SK-N-SH (cell line): ENCODE results near the gene COBL. TPM values are rescaled to one million over a fixed set of nuclear protein-coding genes. Genes with fewer than 3 reads are reported as not detected.

Experiments used
- CTCF ChIA-PET: fragments of 300-600, 350-600 bp; formaldehyde crosslinking; extraction: SDS; loops from one replicate; lab custom pipeline; 2021; lab: Yijun Ruan, JAX
- POLR2A ChIA-PET: fragments of 350-600 bp; sonication (Branson Sonifier 250); formaldehyde crosslinking; extraction: SDS; loops from one replicate; lab custom pipeline; 2020; ENCODE audit warnings: antibody characterized with exemption, inconsistent platforms; lab: Yijun Ruan, JAX
- DNase-seq: peaks from one replicate; pipeline ENCODE4 v3.0.0; 2012
- H2AFZ ChIP-seq: fragments of 200-600 bp; sonication (generic); 2 replicates; pipeline ENCODE4 v1.8.1; 2016; ENCODE audit warnings: antibody characterized with exemption, mild to moderate bottlenecking, low read depth
- H3F3A ChIP-seq: fragments of 200-600 bp; sonication (generic); replicated peaks from 2 replicates; pipeline ENCODE3; 2016; ENCODE audit warnings: antibody characterized with exemption, mild to moderate bottlenecking; ENCODE audit not compliant: insufficient read depth
- H3K27ac ChIP-seq, 2 experiments: fragments of 200-500 bp in 1 of 2; fragments of 200-600 bp in 1 of 2; sonication (Bioruptor generic) in 1 of 2; sonication (generic), shearing (Covaris generic) in 1 of 2; 2 replicates each; pipeline versions ENCODE4 v1.5.1 to v1.6.1; 2014 to 2016; ENCODE audit warnings: low read depth in 2 of 2, inconsistent platforms in 1 of 2, low read length in 1 of 2, mild to moderate bottlenecking in 1 of 2, mixed read lengths in 1 of 2
- H3K27me3 ChIP-seq: fragments of 200-600 bp; sonication (generic), shearing (Covaris generic); 2 replicates; pipeline ENCODE4 v1.6.1; 2016; ENCODE audit warnings: mixed run types; ENCODE audit not compliant: insufficient read depth
- H3K36me3 ChIP-seq, 2 experiments: fragments of 200-500 bp in 1 of 2; fragments of 200-600 bp in 1 of 2; sonication (Bioruptor generic) in 1 of 2; sonication (generic) in 1 of 2; replicated peaks in 1 of 2; 2 replicates each; pipeline versions ENCODE3 to v1.5.1; 2014 to 2016; ENCODE audit warnings: low read length in 1 of 2, mild to moderate bottlenecking in 1 of 2; ENCODE audit not compliant: insufficient read depth in 2 of 2, control insufficient read depth in 1 of 2
- H3K4me1 ChIP-seq, 2 experiments: fragments of 200-500 bp in 1 of 2; fragments of 200-600 bp in 1 of 2; sonication (Bioruptor generic) in 1 of 2; sonication (generic), shearing (Covaris generic) in 1 of 2; 2 replicates each; pipeline versions ENCODE4 v1.5.1 to v1.6.1; 2014 to 2016; ENCODE audit warnings: low read depth in 1 of 2, low read length in 1 of 2, mixed run types in 1 of 2; ENCODE audit not compliant: insufficient read depth in 2 of 2, control insufficient read depth in 1 of 2
- H3K4me2 ChIP-seq: fragments of 200-600 bp; sonication (generic), shearing (Covaris generic); 2 replicates; pipeline ENCODE4 v1.6.1; 2017; ENCODE audit warnings: mixed run types
- H3K4me3 ChIP-seq, 2 experiments: fragments of 200-500 bp in 1 of 2; fragments of 200-600 bp in 1 of 2; sonication (Bioruptor generic) in 1 of 2; sonication (generic), shearing (Covaris generic) in 1 of 2; 2 replicates each; pipeline versions ENCODE4 v1.5.1 to v1.8.1; 2014 to 2016; ENCODE audit warnings: low read depth in 2 of 2, inconsistent platforms in 1 of 2, low read length in 1 of 2, mild to moderate bottlenecking in 1 of 2, mixed read lengths in 1 of 2, moderate library complexity in 1 of 2
- H3K79me2 ChIP-seq: fragments of 200-600 bp; sonication (generic); 2 replicates; pipeline ENCODE4 v1.8.1; 2017; ENCODE audit warnings: mild to moderate bottlenecking; ENCODE audit not compliant: insufficient read depth
- H3K9ac ChIP-seq: fragments of 200-600 bp; sonication (generic); 2 replicates; pipeline ENCODE4 v1.6.1; 2017; ENCODE audit warnings: mixed run types
- H3K9me2 ChIP-seq: fragments of 200-600 bp; sonication (generic); 2 replicates; pipeline ENCODE4 v1.6.1; 2017; ENCODE audit warnings: mixed run types
- H3K9me3 ChIP-seq: fragments of 200-600 bp; sonication (generic); 2 replicates; pipeline ENCODE4 v1.6.1; 2017; ENCODE audit warnings: mixed run types, mild to moderate bottlenecking, moderate library complexity
- H4K20me1 ChIP-seq: fragments of 200-600 bp; sonication (generic); 2 replicates; pipeline ENCODE4 v1.6.1; 2017; ENCODE audit warnings: mild to moderate bottlenecking, mixed run types; ENCODE audit not compliant: insufficient read depth
- EP300 ChIP-seq, 2 experiments: IDR thresholded peaks; 2 replicates each; pipeline versions ENCODE4 v1.4.0 to v1.6.1; 2012; ENCODE audit warnings: borderline replicate concordance in 1 of 2, low read depth in 1 of 2, low read length in 1 of 2
- GABPA ChIP-seq: IDR thresholded peaks from 2 replicates; pipeline ENCODE4 v1.4.0; 2012; ENCODE audit warnings: low read depth, mild to moderate bottlenecking
- MXI1 ChIP-seq: IDR thresholded peaks from 2 replicates; pipeline ENCODE4 v1.6.1; 2012; ENCODE audit warnings: mild to moderate bottlenecking, low read depth, low read length, improper control_type of control experiment
- NFIC ChIP-seq: IDR thresholded peaks from 2 replicates; pipeline ENCODE4 v1.4.0; 2012; ENCODE audit warnings: borderline replicate concordance
- NRF1 ChIP-seq: IDR thresholded peaks from 2 replicates; pipeline ENCODE4 v1.6.1; 2012; ENCODE audit warnings: low read depth, mild to moderate bottlenecking, low read length
- PBX3 ChIP-seq: IDR thresholded peaks from 2 replicates; pipeline ENCODE4; 2012
- POLR2AphosphoS5 ChIP-seq: IDR thresholded peaks from 2 replicates; pipeline ENCODE4 v1.6.1; 2012; ENCODE audit warnings: low read depth, low read length
- RCOR1 ChIP-seq: fragments of 150-350 bp; IDR thresholded peaks from 2 replicates; pipeline ENCODE4 v1.6.1; 2017; ENCODE audit warnings: antibody characterized with exemption, low read length
- RFX5 ChIP-seq: IDR thresholded peaks from 2 replicates; pipeline ENCODE4 v1.6.1; 2012; ENCODE audit warnings: mild to moderate bottlenecking, improper control_type of control experiment, low read length
- RXRA ChIP-seq: IDR thresholded peaks from 2 replicates; pipeline ENCODE4 v1.4.0; 2012; ENCODE audit warnings: low read depth, mild to moderate bottlenecking, borderline replicate concordance
- SIN3A ChIP-seq: IDR thresholded peaks from 2 replicates; pipeline ENCODE4 v1.6.1; 2012; ENCODE audit warnings: low read depth, mild to moderate bottlenecking, low read length, moderate library complexity, borderline replicate concordance
- TCF12 ChIP-seq: IDR thresholded peaks from 2 replicates; pipeline ENCODE4 v1.4.0; 2012
- TEAD4 ChIP-seq: IDR thresholded peaks from 2 replicates; pipeline ENCODE4 v1.4.0; 2012; ENCODE audit warnings: mild to moderate bottlenecking, borderline replicate concordance; ENCODE audit not compliant: insufficient read depth
- USF1 ChIP-seq: IDR thresholded peaks from 2 replicates; pipeline ENCODE4 v1.4.0; 2012; ENCODE audit warnings: low read depth, borderline replicate concordance
- ZBTB33 ChIP-seq: IDR thresholded peaks from 2 replicates; pipeline ENCODE4 v1.4.0; 2012; ENCODE audit warnings: low read depth, borderline replicate concordance
- WGBS: methylation state at CpG from one replicate; pipeline ENCODE4 v1.1.6; 2017; ENCODE audit warnings: low lambda C conversion rate; 5-methylcytosine and 5-hydroxymethylcytosine counted together
- polyA plus RNA-seq, 3 experiments: library from polyadenylated mRNA; depleted of rRNA; stranded (reverse); fragments of >200 nt; gene quantifications; 2 replicates each; pipeline ENCODE4 v1.2.3, GENCODE V29; 2012
- TF ChIP-seq, protein P1 (sequence below): IDR thresholded peaks from 2 replicates; pipeline ENCODE4 v1.4.0; 2012; ENCODE audit warnings: low read depth
- TF ChIP-seq, protein P2 (sequence below): fragments of 150-350 bp; IDR thresholded peaks from 2 replicates; pipeline ENCODE4 v1.6.1; 2016; ENCODE audit warnings: mild to moderate bottlenecking, low read depth, low read length

COBL gene
- polyA plus RNA-seq, 1 of the 3 experiments (the other 2 are of a cell fraction) = under 0.01 TPM

DNA sequence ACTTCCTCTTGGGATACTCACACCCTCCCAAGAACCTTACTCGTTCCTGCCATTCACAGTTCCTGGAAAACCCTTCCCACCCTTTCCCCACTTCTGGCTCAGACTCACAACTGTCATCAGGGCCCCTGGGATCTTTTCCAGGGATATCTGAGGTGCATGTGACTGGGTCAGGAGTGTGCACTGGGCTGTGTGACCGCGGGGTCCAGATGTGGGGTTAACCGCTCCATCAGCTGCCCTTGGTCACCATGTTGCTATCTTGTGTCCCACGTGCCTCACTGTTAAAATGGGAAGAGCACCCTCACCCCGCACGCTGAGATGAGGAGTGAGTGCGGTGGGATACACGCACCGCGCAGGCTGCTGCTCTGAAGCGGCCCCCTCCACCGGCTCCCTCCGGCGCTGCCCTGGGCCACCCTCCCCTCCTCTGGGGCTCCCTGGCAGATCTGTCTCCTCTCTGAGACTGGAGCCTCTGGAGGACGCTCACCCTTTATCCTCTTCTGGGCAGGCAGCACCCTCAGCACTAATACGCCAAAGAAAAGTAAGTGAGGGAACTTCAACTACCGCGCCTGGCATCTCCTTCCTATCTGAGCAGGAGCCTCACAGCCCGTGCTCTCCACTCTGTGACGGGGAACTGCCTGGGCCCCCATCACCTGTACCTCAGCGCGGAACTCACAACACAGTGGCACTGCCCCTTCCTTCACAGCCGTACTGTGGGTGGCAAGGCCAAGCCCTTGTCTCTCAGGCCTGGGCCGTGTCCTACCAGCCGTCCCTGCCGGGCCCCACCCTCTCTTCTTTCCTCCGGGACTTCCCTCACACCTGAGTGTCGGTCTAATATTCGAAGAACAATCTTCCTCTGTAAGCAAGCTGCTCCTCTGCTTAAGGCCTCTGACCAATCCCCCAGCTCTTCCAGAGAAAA lies 15.6 kb downstream of the COBL start:
- no peak for DNase-seq
- Histone ChIP-seq H4K20me1 (no peaks in the 10 kb centered on the region), H2AFZ (no peak overlapping the region), H3K9ac (no peak overlapping the region), H3K27me3 (no peaks in the 10 kb centered on the region), H3K79me2 (no peaks in the 10 kb centered on the region), H3K27ac (no peak overlapping the region), H3F3A (no peaks in the 10 kb centered on the region), H3K9me2 (no peaks in the 10 kb centered on the region), H3K4me2 (no peak overlapping the region), H3K36me3 (no peaks in the 10 kb centered on the region), H3K9me3 (no peaks in the 10 kb centered on the region), H3K4me1 (no peaks in the 10 kb centered on the region), H3K4me3 (no peak overlapping the region)
- ChIA-PET POLR2A (no interaction called here), CTCF (no interaction called here)
- TF ChIP-seq NRF1 (no peak), USF1 (no peak), MXI1 (no peak), ZBTB33 (no peak), SIN3A (no peak), RCOR1 (no peak), TEAD4 (no peak), RXRA (no peak), POLR2AphosphoS5 (no peak)
- 72% methylated on average over 29 of the region's 30 CpGs for WGBS

- Histone ChIP-seq H3K36me3 (no peaks in the 10 kb centered on the region), H4K20me1 (no peaks in the 10 kb centered on the region)
- 50% methylated on average over 5 of the region's 5 CpGs for WGBS
- TF ChIP-seq, protein P1, sequence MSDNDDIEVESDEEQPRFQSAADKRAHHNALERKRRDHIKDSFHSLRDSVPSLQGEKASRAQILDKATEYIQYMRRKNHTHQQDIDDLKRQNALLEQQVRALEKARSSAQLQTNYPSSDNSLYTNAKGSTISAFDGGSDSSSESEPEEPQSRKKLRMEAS = no peak
- TF ChIP-seq ZBTB33 (no peak), SIN3A (no peak), RXRA (no peak), TCF12 (no peak), MXI1 (no peak), NFIC (no peak), TEAD4 (no peak), RFX5 (no peak), EP300 (IDR thresholded peaks at IDR 0.05; ENCODE audit: borderline replicate concordance in 1 of 2, low read depth in 1 of 2, low read length in 1 of 2) (no peak), NRF1 (no peak), PBX3 (no peak), GABPA (no peak)
- TF ChIP-seq, protein P2, sequence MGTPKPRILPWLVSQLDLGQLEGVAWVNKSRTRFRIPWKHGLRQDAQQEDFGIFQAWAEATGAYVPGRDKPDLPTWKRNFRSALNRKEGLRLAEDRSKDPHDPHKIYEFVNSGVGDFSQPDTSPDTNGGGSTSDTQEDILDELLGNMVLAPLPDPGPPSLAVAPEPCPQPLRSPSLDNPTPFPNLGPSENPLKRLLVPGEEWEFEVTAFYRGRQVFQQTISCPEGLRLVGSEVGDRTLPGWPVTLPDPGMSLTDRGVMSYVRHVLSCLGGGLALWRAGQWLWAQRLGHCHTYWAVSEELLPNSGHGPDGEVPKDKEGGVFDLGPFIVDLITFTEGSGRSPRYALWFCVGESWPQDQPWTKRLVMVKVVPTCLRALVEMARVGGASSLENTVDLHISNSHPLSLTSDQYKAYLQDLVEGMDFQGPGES = no peak
Observed at GRCh38 chr7:51299391-51300133, 17.0 kb downstream of the COBL start.

More at GRCh38 chr7:51299391-51300133, 17.0 kb downstream of the COBL start:
- no peak for DNase-seq
- no peak overlapping the region for H3K27ac ChIP-seq
- ChIA-PET POLR2A (no interaction called here), CTCF (interaction anchor here (1.1 kb wide), 1 partner anchor 137 kb away, joined by 3 read pairs; no protein-coding TSS in a partner anchor)
- H3K27me3 ChIP-seq = no peaks in the 10 kb centered on the region
- no peak overlapping the region for H3K4me3 ChIP-seq
- H2AFZ ChIP-seq = no peak overlapping the region
- H3K4me1 ChIP-seq = no peaks in the 10 kb centered on the region
- no peak overlapping the region for H3K9ac ChIP-seq
- H3K79me2 ChIP-seq = no peaks in the 10 kb centered on the region
- no peak overlapping the region for H3K4me2 ChIP-seq
- H3K9me3 ChIP-seq = no peaks in the 10 kb centered on the region
- H3F3A ChIP-seq = no peaks in the 10 kb centered on the region
- no peaks in the 10 kb centered on the region for H3K9me2 ChIP-seq
